BE2C (cell line): Measurements from ENCODE around the gene NINJ2.
A peak's percentile ranks its signal among the peaks of the same experiment; 100 is the strongest.

Source experiments
- DNase-seq: peaks from one replicate; pipeline ENCODE4 v3.0.0-alpha.2; 2020
- H3K27me3 ChIP-seq: fragments of 250-450 bp; sonication (Bioruptor Pico); 2 replicates; pipeline ENCODE4 v1.5.1; 2020; ENCODE audit warnings: mild to moderate bottlenecking
- H3K36me3 ChIP-seq: fragments of 250-450 bp; sonication (Bioruptor Pico); 2 replicates; pipeline ENCODE4 v1.5.1; 2020; ENCODE audit warnings: mild to moderate bottlenecking
- H3K4me1 ChIP-seq: fragments of 250-450 bp; sonication (Bioruptor Pico); 2 replicates; pipeline ENCODE4 v1.5.1; 2020
- H3K4me3 ChIP-seq: 2 replicates; pipeline ENCODE4 v1.5.1; 2011; ENCODE audit warnings: low read depth, low read length
- H3K9me3 ChIP-seq: fragments of 250-450 bp; sonication (Bioruptor Pico); 2 replicates; pipeline ENCODE4 v1.5.1; 2020
- TF ChIP-seq, protein P1 (sequence below): IDR thresholded peaks from 2 replicates; pipeline ENCODE4 v1.5.1; 2012; ENCODE audit warnings: mild to moderate bottlenecking, low read depth, low read length

The NINJ2 gene

GRCh38 chr12:623172-623864, 39.9 kb downstream of the NINJ2 start:
- H3K36me3 ChIP-seq: no peaks in the 10 kb centered on the region
- H3K9me3 ChIP-seq: no peaks in the 10 kb centered on the region
- no peaks in the 10 kb centered on the region for H3K27me3 ChIP-seq
- no peak for DNase-seq
- no peak overlapping the region for H3K4me3 ChIP-seq
- TF ChIP-seq, protein P1, sequence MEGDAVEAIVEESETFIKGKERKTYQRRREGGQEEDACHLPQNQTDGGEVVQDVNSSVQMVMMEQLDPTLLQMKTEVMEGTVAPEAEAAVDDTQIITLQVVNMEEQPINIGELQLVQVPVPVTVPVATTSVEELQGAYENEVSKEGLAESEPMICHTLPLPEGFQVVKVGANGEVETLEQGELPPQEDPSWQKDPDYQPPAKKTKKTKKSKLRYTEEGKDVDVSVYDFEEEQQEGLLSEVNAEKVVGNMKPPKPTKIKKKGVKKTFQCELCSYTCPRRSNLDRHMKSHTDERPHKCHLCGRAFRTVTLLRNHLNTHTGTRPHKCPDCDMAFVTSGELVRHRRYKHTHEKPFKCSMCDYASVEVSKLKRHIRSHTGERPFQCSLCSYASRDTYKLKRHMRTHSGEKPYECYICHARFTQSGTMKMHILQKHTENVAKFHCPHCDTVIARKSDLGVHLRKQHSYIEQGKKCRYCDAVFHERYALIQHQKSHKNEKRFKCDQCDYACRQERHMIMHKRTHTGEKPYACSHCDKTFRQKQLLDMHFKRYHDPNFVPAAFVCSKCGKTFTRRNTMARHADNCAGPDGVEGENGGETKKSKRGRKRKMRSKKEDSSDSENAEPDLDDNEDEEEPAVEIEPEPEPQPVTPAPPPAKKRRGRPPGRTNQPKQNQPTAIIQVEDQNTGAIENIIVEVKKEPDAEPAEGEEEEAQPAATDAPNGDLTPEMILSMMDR: no peak
- no peaks in the 10 kb centered on the region for H3K4me1 ChIP-seq

DNA sequence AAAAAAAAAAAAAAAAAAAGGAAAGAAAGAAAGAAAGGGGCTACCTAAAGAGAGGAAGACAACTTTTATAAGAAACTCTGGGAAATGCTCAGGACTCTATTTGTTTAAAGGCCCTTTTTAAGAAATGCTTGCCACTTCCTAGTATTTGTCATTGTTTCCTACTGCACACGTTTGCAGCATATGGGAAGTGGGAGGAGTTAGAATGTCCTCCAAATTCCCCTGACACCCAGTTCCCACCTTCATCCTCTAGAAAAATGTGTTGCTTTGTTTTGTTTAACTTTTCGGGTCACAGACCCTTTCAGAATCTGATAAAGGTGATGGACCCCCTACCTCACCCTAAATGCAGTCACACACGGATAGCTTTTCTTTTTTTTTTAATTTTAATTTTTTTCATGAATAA, 40.8 kb downstream of the NINJ2 start:
- Histone ChIP-seq H3K4me1 (no peaks in the 10 kb centered on the region), H3K9me3 (no peaks in the 10 kb centered on the region), H3K36me3 (no peaks in the 10 kb centered on the region), H3K27me3 (no peaks in the 10 kb centered on the region), H3K4me3 (no peak overlapping the region)
- DNase-seq: no peak
- TF ChIP-seq, protein P1: no peak

- TF ChIP-seq, protein P1: no peak
- no peak overlapping the region for H3K4me3 ChIP-seq
- H3K9me3 ChIP-seq: no peaks in the 10 kb centered on the region
- no peaks in the 10 kb centered on the region for H3K36me3 ChIP-seq
- H3K4me1 ChIP-seq: no peaks in the 10 kb centered on the region
- H3K27me3 ChIP-seq: no peaks in the 10 kb centered on the region
- DNase-seq: no peak
These were observed 43.9 kb downstream of the NINJ2 start for GRCh38 chr12:619346-619745.

DNA sequence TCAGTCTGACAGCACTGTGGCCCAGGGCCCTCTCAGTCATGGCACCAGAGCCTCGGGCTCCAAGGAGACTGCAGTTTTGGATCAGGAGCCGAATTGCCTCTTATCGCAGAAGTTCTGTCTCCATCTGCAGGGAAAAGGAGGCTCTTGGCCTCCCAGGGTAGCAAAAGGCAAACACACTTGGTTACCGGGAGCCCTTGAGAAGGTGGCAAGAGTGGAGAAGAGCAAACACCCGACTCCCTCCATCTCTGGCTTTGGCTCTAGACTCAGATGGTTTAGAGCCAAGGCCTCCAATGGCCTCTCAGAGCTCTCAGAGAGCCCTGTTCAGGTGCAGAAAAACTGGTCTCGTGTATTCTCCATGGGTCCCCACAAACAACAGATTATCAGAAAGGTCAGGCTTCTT, 44.6 kb downstream of the NINJ2 start:
- H3K27me3 ChIP-seq: no peaks in the 10 kb centered on the region
- TF ChIP-seq, protein P1: no peak

GRCh38 chr12:617304-617915, 45.8 kb downstream of the NINJ2 start:
- H3K9me3 ChIP-seq: no peaks in the 10 kb centered on the region
- no peaks in the 10 kb centered on the region for H3K36me3 ChIP-seq
- TF ChIP-seq, protein P1: no peak
- peak; percentile 30 for DNase-seq
- no peak overlapping the region for H3K4me3 ChIP-seq
- H3K27me3 ChIP-seq: no peaks in the 10 kb centered on the region
- no peaks in the 10 kb centered on the region for H3K4me1 ChIP-seq

More for the DNA sequence above, 44.6 kb downstream of the NINJ2 start:
- DNase-seq: no peak
- Histone ChIP-seq H3K9me3 (no peaks in the 10 kb centered on the region), H3K4me3 (no peak overlapping the region), H3K36me3 (no peaks in the 10 kb centered on the region), H3K4me1 (no peaks in the 10 kb centered on the region)

GRCh38 chr12:615620-616019, 47.6 kb downstream of the NINJ2 start:
- no peaks in the 10 kb centered on the region for H3K36me3 ChIP-seq

More at GRCh38 chr12:615620-616019, 47.6 kb downstream of the NINJ2 start:
- Histone ChIP-seq H3K4me3 (no peak overlapping the region), H3K4me1 (no peaks in the 10 kb centered on the region), H3K9me3 (no peaks in the 10 kb centered on the region), H3K27me3 (no peaks in the 10 kb centered on the region)
- TF ChIP-seq, protein P1: no peak
- DNase-seq: no peak
